GM13976 (cell line): Measurements from ENCODE around the gene INCA1.
A peak's percentile ranks its signal among the peaks of the same experiment; 100 is the strongest.

ENCODE experiments used
- DNase-seq: peaks from one replicate; pipeline ENCODE4 v3.0.0; 2012; ENCODE audit warnings: low spot score
- CTCF ChIP-seq: IDR thresholded peaks from 2 replicates; pipeline ENCODE4 v1.5.1; 2012; ENCODE audit warnings: borderline replicate concordance, mild to moderate bottlenecking; ENCODE audit not compliant: insufficient read depth; ENCODE audit errors: extremely low read depth, missing control alignments, control extremely low read depth
- in situ Hi-C: fragments of 300-500 bp; cut with MboI; formaldehyde crosslinking; loops from one replicate; pipeline ENCODE4 v1.12.0; 2022; ENCODE audit warnings: low sequenced_read_pairs, mixed read lengths, inconsistent platforms; ENCODE audit not compliant: unreplicated experiment

The INCA1 gene

GRCh38 chr17:5027299-5027698 is 30.0 kb upstream of the INCA1 start:
- DNase-seq: no peak
- in situ Hi-C loops: no loop called here
- TF ChIP-seq CTCF: no peak

- no peak for TF ChIP-seq CTCF
- no peak for DNase-seq
- in situ Hi-C loops: no loop called here
Observed at GRCh38 chr17:5024604-5025003, 27.3 kb upstream of the INCA1 start.

- in situ Hi-C loops: no loop called here
- DNase-seq: no peak
Observed at GRCh38 chr17:5023588-5024147, 26.3 kb upstream of the INCA1 start.

GRCh38 chr17:5022171-5022711 is 24.9 kb upstream of the INCA1 start:
- no peak for DNase-seq
- TF ChIP-seq CTCF: no peak
- in situ Hi-C loops: no loop called here

More at GRCh38 chr17:5023588-5024147, 26.3 kb upstream of the INCA1 start:
- no peak for TF ChIP-seq CTCF

- DNase-seq: no peak
- in situ Hi-C loops: no loop called here
Observed at GRCh38 chr17:5020502-5021023, 23.2 kb upstream of the INCA1 start.

GRCh38 chr17:5019475-5019956 is 22.2 kb upstream of the INCA1 start:
- peak; percentile 19 for TF ChIP-seq CTCF
- in situ Hi-C loops: no loop called here
- peak; percentile 66 for DNase-seq

More at GRCh38 chr17:5020502-5021023, 23.2 kb upstream of the INCA1 start:
- TF ChIP-seq CTCF: no peak
